ENCODE data around the gene DIP2B.

DIP2B gene

GRCh38 chr12:50733706-50734105, 228.9 kb downstream of the DIP2B start:
- no peaks in the 10 kb centered on the region for H3K27me3 ChIP-seq (ENCODE audit: control insufficient read depth, insufficient read depth, low read length)
- H3K27ac ChIP-seq (ENCODE audit: low read depth, low read length): no peak overlapping the region
- no peak overlapping the region for H3K4me3 ChIP-seq (ENCODE audit: low read depth, low read length)
- H3K4me1 ChIP-seq (ENCODE audit: control insufficient read depth, insufficient read depth, low read length): no peaks in the 10 kb centered on the region
- H3K9ac ChIP-seq (ENCODE audit: low read length): no peak overlapping the region
- peaks cover 71% of the 10 kb centered on the region for H3K36me3 ChIP-seq (ENCODE audit: control insufficient read depth, insufficient read depth, low read length)
- H3K9me3 ChIP-seq (ENCODE audit: control insufficient read depth, insufficient read depth, low read depth, low read length): no peaks in the 10 kb centered on the region

- no peak overlapping the region for H3K27ac ChIP-seq (ENCODE audit: low read depth, low read length)
- no peaks in the 10 kb centered on the region for H3K27me3 ChIP-seq (ENCODE audit: control insufficient read depth, insufficient read depth, low read length)
- H3K4me3 ChIP-seq (ENCODE audit: low read depth, low read length): no peak overlapping the region
- no peaks in the 10 kb centered on the region for H3K9me3 ChIP-seq (ENCODE audit: control insufficient read depth, insufficient read depth, low read depth, low read length)
- peaks cover 71% of the 10 kb centered on the region for H3K36me3 ChIP-seq (ENCODE audit: control insufficient read depth, insufficient read depth, low read length)
- no peaks in the 10 kb centered on the region for H3K4me1 ChIP-seq (ENCODE audit: control insufficient read depth, insufficient read depth, low read length)
- H3K9ac ChIP-seq (ENCODE audit: low read length): no peak overlapping the region
These were observed 229.9 kb downstream of the DIP2B start for GRCh38 chr12:50734409-50735263.

GRCh38 chr12:50739611-50740010, 234.8 kb downstream of the DIP2B start:
- Histone ChIP-seq H3K9me3 (ENCODE audit: control insufficient read depth, insufficient read depth, low read depth, low read length) (no peaks in the 10 kb centered on the region), H3K4me3 (ENCODE audit: low read depth, low read length) (no peak overlapping the region), H3K27me3 (ENCODE audit: control insufficient read depth, insufficient read depth, low read length) (no peaks in the 10 kb centered on the region), H3K9ac (ENCODE audit: low read length) (no peak overlapping the region), H3K4me1 (ENCODE audit: control insufficient read depth, insufficient read depth, low read length) (no peaks in the 10 kb centered on the region), H3K36me3 (ENCODE audit: control insufficient read depth, insufficient read depth, low read length) (peaks cover 72% of the 10 kb centered on the region), H3K27ac (ENCODE audit: low read depth, low read length) (no peak overlapping the region)

- H3K9ac ChIP-seq (ENCODE audit: low read length): no peak overlapping the region
- no peak overlapping the region for H3K27ac ChIP-seq (ENCODE audit: low read depth, low read length)
- peaks cover 78% of the 10 kb centered on the region for H3K36me3 ChIP-seq (ENCODE audit: control insufficient read depth, insufficient read depth, low read length)
- no peaks in the 10 kb centered on the region for H3K9me3 ChIP-seq (ENCODE audit: control insufficient read depth, insufficient read depth, low read depth, low read length)
- H3K4me1 ChIP-seq (ENCODE audit: control insufficient read depth, insufficient read depth, low read length): no peaks in the 10 kb centered on the region
- H3K27me3 ChIP-seq (ENCODE audit: control insufficient read depth, insufficient read depth, low read length): no peaks in the 10 kb centered on the region
- no peak overlapping the region for H3K4me3 ChIP-seq (ENCODE audit: low read depth, low read length)
These were observed 235.5 kb downstream of the DIP2B start for GRCh38 chr12:50740307-50740706.

GRCh38 chr12:50742776-50743175, 238.0 kb downstream of the DIP2B start:
- H3K27me3 ChIP-seq (ENCODE audit: control insufficient read depth, insufficient read depth, low read length): no peaks in the 10 kb centered on the region
- H3K27ac ChIP-seq (ENCODE audit: low read depth, low read length): no peak overlapping the region
- H3K9me3 ChIP-seq (ENCODE audit: control insufficient read depth, insufficient read depth, low read depth, low read length): no peaks in the 10 kb centered on the region
- H3K4me3 ChIP-seq (ENCODE audit: low read depth, low read length): no peak overlapping the region
- H3K36me3 ChIP-seq (ENCODE audit: control insufficient read depth, insufficient read depth, low read length): peaks cover 63% of the 10 kb centered on the region
- H3K4me1 ChIP-seq (ENCODE audit: control insufficient read depth, insufficient read depth, low read length): peaks cover 5% of the 10 kb centered on the region; the same call in 1 of the 2 replicates
- no peak overlapping the region for H3K9ac ChIP-seq (ENCODE audit: low read length)

GRCh38 chr12:50745861-50746260, 241.1 kb downstream of the DIP2B start:
- Histone ChIP-seq H3K27ac (ENCODE audit: low read depth, low read length) (no peak overlapping the region), H3K9me3 (ENCODE audit: control insufficient read depth, insufficient read depth, low read depth, low read length) (no peaks in the 10 kb centered on the region), H3K27me3 (ENCODE audit: control insufficient read depth, insufficient read depth, low read length) (no peaks in the 10 kb centered on the region), H3K4me1 (ENCODE audit: control insufficient read depth, insufficient read depth, low read length) (peaks cover 17% of the 10 kb centered on the region; the same call in 1 of the 2 replicates), H3K4me3 (ENCODE audit: low read depth, low read length) (no peak overlapping the region), H3K36me3 (ENCODE audit: control insufficient read depth, insufficient read depth, low read length) (peaks cover 32% of the 10 kb centered on the region), H3K9ac (ENCODE audit: low read length) (no peak overlapping the region)

GRCh38 chr12:50746431-50746830, 241.6 kb downstream of the DIP2B start:
- Histone ChIP-seq H3K9ac (ENCODE audit: low read length) (no peak overlapping the region), H3K4me3 (ENCODE audit: low read depth, low read length) (no peak overlapping the region), H3K9me3 (ENCODE audit: control insufficient read depth, insufficient read depth, low read depth, low read length) (no peaks in the 10 kb centered on the region), H3K27ac (ENCODE audit: low read depth, low read length) (no peak overlapping the region), H3K4me1 (ENCODE audit: control insufficient read depth, insufficient read depth, low read length) (peaks cover 17% of the 10 kb centered on the region; the same call in 1 of the 2 replicates), H3K36me3 (ENCODE audit: control insufficient read depth, insufficient read depth, low read length) (peaks cover 27% of the 10 kb centered on the region), H3K27me3 (ENCODE audit: control insufficient read depth, insufficient read depth, low read length) (no peaks in the 10 kb centered on the region)

GRCh38 chr12:50747817-50748216, 243.0 kb downstream of the DIP2B start:
- no peak overlapping the region for H3K9ac ChIP-seq (ENCODE audit: low read length)
- no peak overlapping the region for H3K4me3 ChIP-seq (ENCODE audit: low read depth, low read length)
- peaks cover 21% of the 10 kb centered on the region for H3K36me3 ChIP-seq (ENCODE audit: control insufficient read depth, insufficient read depth, low read length)
- no peaks in the 10 kb centered on the region for H3K9me3 ChIP-seq (ENCODE audit: control insufficient read depth, insufficient read depth, low read depth, low read length)
- no peaks in the 10 kb centered on the region for H3K27me3 ChIP-seq (ENCODE audit: control insufficient read depth, insufficient read depth, low read length)
- no peak overlapping the region for H3K27ac ChIP-seq (ENCODE audit: low read depth, low read length)
- peaks cover 17% of the 10 kb centered on the region; the same call in 1 of the 2 replicates for H3K4me1 ChIP-seq (ENCODE audit: control insufficient read depth, insufficient read depth, low read length)

GRCh38 chr12:50749459-50749882, 244.7 kb downstream of the DIP2B start:
- Histone ChIP-seq H3K9ac (ENCODE audit: low read length) (no peak overlapping the region), H3K27ac (ENCODE audit: low read depth, low read length) (no peak overlapping the region), H3K27me3 (ENCODE audit: control insufficient read depth, insufficient read depth, low read length) (no peaks in the 10 kb centered on the region)

GRCh38 chr12:50750366-50750765, 245.6 kb downstream of the DIP2B start:
- no peak overlapping the region for H3K9ac ChIP-seq (ENCODE audit: low read length)
- H3K27ac ChIP-seq (ENCODE audit: low read depth, low read length): no peak overlapping the region
- H3K4me1 ChIP-seq (ENCODE audit: control insufficient read depth, insufficient read depth, low read length): peaks cover 17% of the 10 kb centered on the region; the same call in 1 of the 2 replicates

More at GRCh38 chr12:50749459-50749882, 244.7 kb downstream of the DIP2B start:
- Histone ChIP-seq H3K4me1 (ENCODE audit: control insufficient read depth, insufficient read depth, low read length) (peaks cover 17% of the 10 kb centered on the region; the same call in 1 of the 2 replicates), H3K36me3 (ENCODE audit: control insufficient read depth, insufficient read depth, low read length) (peaks cover 12% of the 10 kb centered on the region), H3K4me3 (ENCODE audit: low read depth, low read length) (no peak overlapping the region), H3K9me3 (ENCODE audit: control insufficient read depth, insufficient read depth, low read depth, low read length) (no peaks in the 10 kb centered on the region)

GRCh38 chr12:50751948-50752721, 247.3 kb downstream of the DIP2B start:
- H3K27ac ChIP-seq (ENCODE audit: low read depth, low read length): no peak overlapping the region
- H3K36me3 ChIP-seq (ENCODE audit: control insufficient read depth, insufficient read depth, low read length): no peaks in the 10 kb centered on the region
- no peak overlapping the region for H3K4me3 ChIP-seq (ENCODE audit: low read depth, low read length)

More at GRCh38 chr12:50750366-50750765, 245.6 kb downstream of the DIP2B start:
- no peak overlapping the region for H3K4me3 ChIP-seq (ENCODE audit: low read depth, low read length)
- peaks cover 4% of the 10 kb centered on the region; the same call in 1 of the 2 replicates for H3K36me3 ChIP-seq (ENCODE audit: control insufficient read depth, insufficient read depth, low read length)
- no peaks in the 10 kb centered on the region for H3K9me3 ChIP-seq (ENCODE audit: control insufficient read depth, insufficient read depth, low read depth, low read length)
- no peaks in the 10 kb centered on the region for H3K27me3 ChIP-seq (ENCODE audit: control insufficient read depth, insufficient read depth, low read length)

More at GRCh38 chr12:50751948-50752721, 247.3 kb downstream of the DIP2B start:
- no peak overlapping the region for H3K9ac ChIP-seq (ENCODE audit: low read length)
- H3K27me3 ChIP-seq (ENCODE audit: control insufficient read depth, insufficient read depth, low read length): no peaks in the 10 kb centered on the region
- H3K9me3 ChIP-seq (ENCODE audit: control insufficient read depth, insufficient read depth, low read depth, low read length): no peaks in the 10 kb centered on the region
- H3K4me1 ChIP-seq (ENCODE audit: control insufficient read depth, insufficient read depth, low read length): peaks cover 17% of the 10 kb centered on the region; the same call in 1 of the 2 replicates

Data from HUES6 (cell line).